ENCODE results near the gene PROSER3.
A peak's percentile ranks its signal among the peaks of the same experiment; 100 is the strongest.

The PROSER3 gene

GRCh38 chr19:35752746-35753350 lies 5.1 kb upstream of the PROSER3 start:
- Histone ChIP-seq H3K4me2 (ENCODE audit: low read length) (no peak overlapping the region), H3K36me3 (ENCODE audit: insufficient read depth, low read length) (peaks cover 24% of the 10 kb centered on the region), H3K9me3 (replicated peaks; ENCODE audit: low read length) (no peaks in the 10 kb centered on the region), H3K27me3 (ENCODE audit: control insufficient read depth, insufficient read depth, low read length) (no peaks in the 10 kb centered on the region), H3K4me3 (ENCODE audit: low read length) (no peak overlapping the region), H3K4me1 (ENCODE audit: control insufficient read depth, insufficient read depth, low read length) (peaks cover 33% of the 10 kb centered on the region), H3K9ac (ENCODE audit: low read depth, low read length) (no peak overlapping the region)

- no peak overlapping the region for H3K4me3 ChIP-seq (ENCODE audit: low read length)
- peaks cover 24% of the 10 kb centered on the region for H3K36me3 ChIP-seq (ENCODE audit: insufficient read depth, low read length)
- H3K4me2 ChIP-seq (ENCODE audit: low read length): no peak overlapping the region
- no peaks in the 10 kb centered on the region for H3K9me3 ChIP-seq (replicated peaks; ENCODE audit: low read length)
- no peak overlapping the region for H3K9ac ChIP-seq (ENCODE audit: low read depth, low read length)
- H3K27me3 ChIP-seq (ENCODE audit: control insufficient read depth, insufficient read depth, low read length): no peaks in the 10 kb centered on the region
- H3K4me1 ChIP-seq (ENCODE audit: control insufficient read depth, insufficient read depth, low read length): peaks cover 33% of the 10 kb centered on the region
These were observed 4.2 kb upstream of the PROSER3 start for GRCh38 chr19:35753634-35754369.

- H3K4me1 ChIP-seq (ENCODE audit: control insufficient read depth, insufficient read depth, low read length): peaks cover 35% of the 10 kb centered on the region
- H3K4me3 ChIP-seq (ENCODE audit: low read length): no peak overlapping the region
- no peak overlapping the region for H3K9ac ChIP-seq (ENCODE audit: low read depth, low read length)
- H3K36me3 ChIP-seq (ENCODE audit: insufficient read depth, low read length): peaks cover 24% of the 10 kb centered on the region
- H3K9me3 ChIP-seq (replicated peaks; ENCODE audit: low read length): no peaks in the 10 kb centered on the region
- no peaks in the 10 kb centered on the region for H3K27me3 ChIP-seq (ENCODE audit: control insufficient read depth, insufficient read depth, low read length)
- H3K4me2 ChIP-seq (ENCODE audit: low read length): no peak overlapping the region
These were observed 3.4 kb upstream of the PROSER3 start for GRCh38 chr19:35754370-35755130.

- Histone ChIP-seq H3K9ac (ENCODE audit: low read depth, low read length) (peak overlapping the region; percentile 53), H3K4me2 (ENCODE audit: low read length) (peak overlapping the region; percentile 79), H3K4me3 (ENCODE audit: low read length) (peak overlapping the region; percentile 62)
These were observed 2.8 kb upstream of the PROSER3 start for GRCh38 chr19:35755131-35755549.

GRCh38 chr19:35755550-35756376 lies 2.2 kb upstream of the PROSER3 start:
- peak overlapping the region; percentile 62 for H3K4me3 ChIP-seq (ENCODE audit: low read length)
- peak overlapping the region; percentile 79 for H3K4me2 ChIP-seq (ENCODE audit: low read length)
- H3K9ac ChIP-seq (ENCODE audit: low read depth, low read length): peak overlapping the region; percentile 77

More at GRCh38 chr19:35755131-35755549, 2.8 kb upstream of the PROSER3 start:
- Histone ChIP-seq H3K4me1 (ENCODE audit: control insufficient read depth, insufficient read depth, low read length) (peaks cover 35% of the 10 kb centered on the region), H3K27me3 (ENCODE audit: control insufficient read depth, insufficient read depth, low read length) (no peaks in the 10 kb centered on the region), H3K9me3 (replicated peaks; ENCODE audit: low read length) (no peaks in the 10 kb centered on the region), H3K36me3 (ENCODE audit: insufficient read depth, low read length) (peaks cover 24% of the 10 kb centered on the region)

GRCh38 chr19:35756377-35757230 lies 1.4 kb upstream of the PROSER3 start, which contains the start of gene HSPB6:
HSPB6 (minus strand) TSS chr19:35757029; CDS start chr19:35757008, 21 bp downstream.
- Histone ChIP-seq H3K4me1 (ENCODE audit: control insufficient read depth, insufficient read depth, low read length) (peaks cover 38% of the 10 kb centered on the region), H3K9me3 (replicated peaks; ENCODE audit: low read length) (no peaks in the 10 kb centered on the region), H3K36me3 (ENCODE audit: insufficient read depth, low read length) (peaks cover 29% of the 10 kb centered on the region), H3K27me3 (ENCODE audit: control insufficient read depth, insufficient read depth, low read length) (no peaks in the 10 kb centered on the region), H3K9ac (ENCODE audit: low read depth, low read length) (peak within 1 kb of the TSS; percentile 77), H3K4me2 (ENCODE audit: low read length) (peak within 1 kb of the TSS; percentile 79), H3K4me3 (ENCODE audit: low read length) (peak within 1 kb of the TSS; percentile 62)

More at GRCh38 chr19:35755550-35756376, 2.2 kb upstream of the PROSER3 start:
- no peaks in the 10 kb centered on the region for H3K9me3 ChIP-seq (replicated peaks; ENCODE audit: low read length)
- H3K4me1 ChIP-seq (ENCODE audit: control insufficient read depth, insufficient read depth, low read length): peaks cover 36% of the 10 kb centered on the region
- peaks cover 25% of the 10 kb centered on the region for H3K36me3 ChIP-seq (ENCODE audit: insufficient read depth, low read length)
- H3K27me3 ChIP-seq (ENCODE audit: control insufficient read depth, insufficient read depth, low read length): no peaks in the 10 kb centered on the region

GRCh38 chr19:35757231-35757748 lies 686 bp upstream of the PROSER3 start:
- peak overlapping the region; percentile 79 for H3K4me2 ChIP-seq (ENCODE audit: low read length)
- peaks cover 34% of the 10 kb centered on the region for H3K36me3 ChIP-seq (ENCODE audit: insufficient read depth, low read length)
- H3K27me3 ChIP-seq (ENCODE audit: control insufficient read depth, insufficient read depth, low read length): no peaks in the 10 kb centered on the region
- no peaks in the 10 kb centered on the region for H3K9me3 ChIP-seq (replicated peaks; ENCODE audit: low read length)
- H3K9ac ChIP-seq (ENCODE audit: low read depth, low read length): peak overlapping the region; percentile 77
- H3K4me3 ChIP-seq (ENCODE audit: low read length): peak overlapping the region; percentile 62
- peaks cover 38% of the 10 kb centered on the region for H3K4me1 ChIP-seq (ENCODE audit: control insufficient read depth, insufficient read depth, low read length)

- H3K4me1 ChIP-seq (ENCODE audit: control insufficient read depth, insufficient read depth, low read length): peaks cover 38% of the 10 kb centered on the region
- H3K36me3 ChIP-seq (ENCODE audit: insufficient read depth, low read length): peaks cover 14% of the 10 kb centered on the region
- no peaks in the 10 kb centered on the region for H3K9me3 ChIP-seq (replicated peaks; ENCODE audit: low read length)
- H3K27me3 ChIP-seq (ENCODE audit: control insufficient read depth, insufficient read depth, low read length): no peaks in the 10 kb centered on the region
- H3K4me3 ChIP-seq (ENCODE audit: low read length): no peak overlapping the region
- peak overlapping the region; percentile 77 for H3K4me2 ChIP-seq (ENCODE audit: low read length)
- H3K9ac ChIP-seq (ENCODE audit: low read depth, low read length): no peak overlapping the region
These were observed 1.7 kb downstream of the PROSER3 start for GRCh38 chr19:35759697-35760096.

- Histone ChIP-seq H3K4me1 (ENCODE audit: control insufficient read depth, insufficient read depth, low read length) (peaks cover 29% of the 10 kb centered on the region), H3K9me3 (replicated peaks; ENCODE audit: low read length) (no peaks in the 10 kb centered on the region), H3K27me3 (ENCODE audit: control insufficient read depth, insufficient read depth, low read length) (no peaks in the 10 kb centered on the region), H3K4me2 (ENCODE audit: low read length) (no peak overlapping the region), H3K36me3 (ENCODE audit: insufficient read depth, low read length) (peaks cover 22% of the 10 kb centered on the region), H3K4me3 (ENCODE audit: low read length) (no peak overlapping the region), H3K9ac (ENCODE audit: low read depth, low read length) (no peak overlapping the region)
These were observed 2.9 kb downstream of the PROSER3 start for GRCh38 chr19:35760711-35761349.
